HG03045 (cell line): ENCODE data around the gene ECE2.
A peak's percentile ranks its signal among the peaks of the same experiment; 100 is the strongest.
"Not testable (repeated sequence)": the region's sequence is repeated elsewhere in the genome, so short reads cannot be mapped to it uniquely, and the experiment has no call there.

Experiments used
- ATAC-seq: cut with Tn5 transposase; IDR thresholded peaks from one replicate; pipeline ENCODE4 v1.9.1; 2021; ENCODE audit warnings: mild to moderate bottlenecking, moderate library complexity; ENCODE audit not compliant: unreplicated experiment

Gene ECE2

GRCh38 chr3:184262764-184263179 is 13.1 kb upstream of the ECE2 start:
- ATAC-seq: no peak

GRCh38 chr3:184267249-184267648 is 8.6 kb upstream of the ECE2 start:
- ATAC-seq: not testable (repeated sequence)

- ATAC-seq: no peak
Measured at GRCh38 chr3:184272269-184272668, 3.6 kb upstream of the ECE2 start.

- no peak for ATAC-seq
Measured at GRCh38 chr3:184275381-184275701, 481 bp upstream of the ECE2 start.

GRCh38 chr3:184277366-184277765 is 1.5 kb downstream of the ECE2 start:
- no peak for ATAC-seq

GRCh38 chr3:184282941-184283340 is 7.1 kb downstream of the ECE2 start:
- ATAC-seq: no peak

- no peak for ATAC-seq
Measured at GRCh38 chr3:184283681-184284080, 7.9 kb downstream of the ECE2 start.

GRCh38 chr3:184284696-184285095 is 8.9 kb downstream of the ECE2 start:
- ATAC-seq: no peak

- ATAC-seq: no peak
Measured at GRCh38 chr3:184289426-184289938, 13.7 kb downstream of the ECE2 start.

- no peak for ATAC-seq
Measured at GRCh38 chr3:184290331-184290730, 14.5 kb downstream of the ECE2 start.

- no peak for ATAC-seq
Measured at GRCh38 chr3:184291044-184291737, 15.4 kb downstream of the ECE2 start.

- no peak for ATAC-seq
Measured at GRCh38 chr3:184291738-184292445, 16.1 kb downstream of the ECE2 start.

- ATAC-seq: no peak
Measured at GRCh38 chr3:184295771-184296170, 19.9 kb downstream of the ECE2 start.

- no peak for ATAC-seq
Measured at GRCh38 chr3:184296616-184297015, 20.8 kb downstream of the ECE2 start.

GRCh38 chr3:184298759-184299487 is 23.1 kb downstream of the ECE2 start, which contains the start of gene PSMD2:
TSS of gene PSMD2 (plus strand) at chr3:184299241. CDS start at chr3:184299267, 26 bp downstream.
- ATAC-seq: peak; percentile 93

GRCh38 chr3:184299488-184300377 is 23.9 kb downstream of the ECE2 start:
- no peak for ATAC-seq

- ATAC-seq: no peak
Measured at GRCh38 chr3:184300378-184300720, 24.5 kb downstream of the ECE2 start.

GRCh38 chr3:184305577-184305976 is 29.8 kb downstream of the ECE2 start:
- no peak for ATAC-seq

- no peak for ATAC-seq
Measured at GRCh38 chr3:184306341-184306972, 30.6 kb downstream of the ECE2 start.

GRCh38 chr3:184307915-184308314 is 32.1 kb downstream of the ECE2 start:
- no peak for ATAC-seq
